HG03135 (cell line): ENCODE results near the gene ULK2.

Source experiments
- ATAC-seq: cut with Tn5 transposase; IDR thresholded peaks from one replicate; pipeline ENCODE4 v1.9.1; 2021; ENCODE audit warnings: mild to moderate bottlenecking, moderate library complexity; ENCODE audit not compliant: unreplicated experiment

Gene ULK2

DNA sequence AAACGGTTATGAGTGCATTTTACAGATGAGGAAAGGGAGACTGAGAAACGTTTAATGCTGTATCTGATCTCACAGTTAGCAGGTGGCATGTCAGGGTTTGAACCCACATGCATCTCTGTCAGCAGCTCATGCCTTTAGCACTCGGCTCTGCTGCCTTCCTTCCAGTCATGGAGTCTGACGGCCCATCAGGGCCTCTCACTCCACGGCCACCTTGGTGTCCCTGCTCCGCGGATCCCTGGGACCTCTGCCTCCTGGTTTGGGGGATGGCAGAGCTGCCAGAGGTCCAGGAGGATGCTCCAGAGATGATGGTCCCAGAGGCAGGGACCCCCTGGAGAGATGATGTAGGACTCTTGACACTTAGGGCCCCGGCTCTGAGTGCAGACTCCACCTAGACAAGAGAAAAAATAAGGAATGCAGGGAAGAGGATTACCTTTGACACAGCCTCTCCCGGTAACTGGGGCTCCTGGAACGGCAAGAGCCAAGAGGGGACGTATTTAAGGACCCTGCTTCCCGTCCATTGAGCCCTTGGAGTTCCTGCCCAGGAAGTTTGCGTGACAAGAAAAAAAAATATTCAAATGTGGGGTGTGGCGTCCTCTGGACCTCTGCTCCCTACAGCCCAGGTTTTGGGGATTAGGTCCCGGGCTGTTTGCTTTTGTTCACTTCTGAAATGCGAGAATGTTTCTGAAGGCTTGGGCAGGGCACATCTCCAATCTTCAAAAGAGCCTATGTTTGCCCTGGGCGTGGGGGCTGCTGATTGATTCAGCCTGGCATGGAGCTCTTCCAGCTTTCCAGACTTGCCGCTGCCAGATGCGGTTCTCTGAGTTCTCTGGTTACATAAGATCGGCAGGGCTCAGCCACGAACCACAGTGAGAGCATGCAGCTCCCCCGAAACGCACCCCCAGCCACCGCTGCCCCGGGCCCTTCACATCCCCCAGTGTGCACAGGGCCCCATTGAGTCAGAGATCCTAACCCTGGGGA is 119.6 kb downstream of the ULK2 start, which contains the start of gene ALDH3A1:
Gene ALDH3A1 (minus strand): TSS at position 470 of the 978 bp plus-strand sequence. CDS start 3,169 bp downstream, outside the sequence.
- no peak for ATAC-seq

DNA sequence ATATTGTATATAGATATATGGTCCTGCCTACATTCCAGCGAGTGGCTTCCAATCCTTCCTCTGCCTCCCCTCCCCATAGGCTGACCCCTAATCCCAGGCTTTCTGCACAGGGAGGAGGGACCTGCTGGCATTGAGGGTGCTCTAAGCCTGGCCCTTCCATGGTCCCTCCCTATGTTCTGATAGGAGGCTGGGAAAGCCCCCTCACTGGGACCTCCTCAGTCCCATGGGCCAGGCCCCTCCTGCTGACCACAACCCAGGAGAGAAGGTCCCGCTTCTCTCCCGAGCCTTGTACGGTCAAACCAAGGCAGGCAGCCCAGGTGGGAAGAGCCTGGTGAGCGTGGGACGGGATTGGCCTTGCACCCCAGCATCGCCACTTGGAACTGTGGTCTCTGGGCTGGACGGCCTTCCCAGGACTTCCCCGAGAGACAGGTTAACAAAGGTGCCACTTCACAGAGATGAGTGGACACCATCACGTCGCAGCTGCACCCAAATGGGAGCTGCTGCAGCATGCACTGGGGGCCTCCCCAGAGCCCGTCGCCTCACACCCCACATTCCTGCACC is 120.5 kb downstream of the ULK2 start:
- ATAC-seq: no peak

- ATAC-seq: no peak
These were observed 121.2 kb downstream of the ULK2 start for GRCh38 chr17:19746517-19746916.

- ATAC-seq: no peak
These were observed 122.6 kb downstream of the ULK2 start for GRCh38 chr17:19744922-19745757.

DNA sequence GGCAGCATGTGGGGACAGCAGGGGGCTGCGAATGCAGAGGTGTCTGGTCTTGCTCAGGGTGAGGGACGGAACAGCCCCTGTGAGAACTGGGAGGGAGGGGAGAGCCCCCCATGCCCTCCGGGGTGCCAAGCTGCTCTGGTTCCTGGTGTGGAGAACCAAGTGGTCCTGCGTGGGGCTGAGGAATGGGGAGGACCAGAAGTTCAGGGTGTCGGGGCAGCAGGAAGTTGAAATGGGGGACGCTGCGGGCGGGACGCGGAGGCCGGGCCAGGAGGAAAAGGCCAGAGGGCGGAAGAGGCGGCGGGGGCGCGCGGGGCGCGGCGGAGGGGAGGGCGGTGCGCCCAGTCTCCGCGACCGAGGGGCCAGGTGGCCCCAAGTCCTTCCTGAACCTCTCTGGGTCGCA is 123.2 kb downstream of the ULK2 start:
- ATAC-seq: no peak

GRCh38 chr17:19743101-19744100 is 124.3 kb downstream of the ULK2 start:
- ATAC-seq: no peak

DNA sequence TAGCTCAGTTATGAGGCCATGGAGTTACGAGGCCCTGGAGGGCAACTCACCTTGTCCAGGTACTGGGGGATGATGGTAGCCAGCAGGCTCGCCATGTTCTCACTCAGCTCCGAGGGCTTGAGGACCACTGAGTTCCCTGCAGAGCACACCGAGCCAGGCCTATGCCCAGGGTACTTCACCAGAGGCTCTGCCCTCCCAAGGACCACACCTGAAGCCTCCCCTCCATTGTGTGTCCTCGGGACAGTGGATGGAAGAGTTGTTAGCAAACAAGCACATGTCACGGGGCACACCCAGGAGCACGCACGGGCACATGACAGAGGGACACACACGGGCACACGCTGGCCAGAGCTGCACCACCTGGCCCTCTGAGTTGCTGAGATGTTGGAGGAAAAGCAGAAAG is 125.2 kb downstream of the ULK2 start:
- no peak for ATAC-seq

DNA sequence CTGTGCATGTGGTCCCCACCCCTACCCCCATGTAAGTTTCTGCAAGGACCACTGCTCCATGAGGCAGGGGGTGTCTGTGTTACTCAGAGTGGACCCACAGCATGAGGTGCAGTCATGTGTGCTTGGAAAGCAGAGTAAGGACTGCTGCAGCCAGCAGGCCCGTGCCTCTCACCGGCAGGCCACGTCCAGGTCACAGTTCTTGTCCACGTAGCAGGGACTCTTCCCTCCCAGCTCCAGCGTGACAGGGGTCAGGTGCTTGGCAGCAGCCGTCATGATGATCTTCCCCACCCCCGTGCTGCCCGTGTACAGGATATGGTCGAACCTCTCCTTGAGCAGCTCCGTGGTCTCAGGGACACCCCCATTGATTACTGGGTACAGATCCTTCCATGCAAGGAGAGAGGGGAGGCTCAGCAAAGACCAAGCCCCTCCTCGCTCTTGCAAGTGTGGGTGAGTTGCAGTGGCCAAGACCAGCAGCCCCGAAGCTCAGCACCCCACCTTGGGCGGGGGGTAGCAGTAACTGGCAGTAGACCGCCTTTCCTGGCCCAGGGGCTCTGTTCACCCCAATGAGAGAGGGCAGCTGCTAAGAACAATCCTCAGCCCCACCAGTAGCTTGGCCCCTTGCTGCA is 125.8 kb downstream of the ULK2 start:
- ATAC-seq: no peak

- no peak for ATAC-seq
These were observed 126.8 kb downstream of the ULK2 start for GRCh38 chr17:19740933-19741332.

- ATAC-seq: no peak
These were observed 128.2 kb downstream of the ULK2 start for GRCh38 chr17:19739241-19740201.

GRCh38 chr17:19738757-19739156 is 129.0 kb downstream of the ULK2 start:
- ATAC-seq: no peak

- ATAC-seq: no peak
These were observed 129.7 kb downstream of the ULK2 start for GRCh38 chr17:19738073-19738449.

DNA sequence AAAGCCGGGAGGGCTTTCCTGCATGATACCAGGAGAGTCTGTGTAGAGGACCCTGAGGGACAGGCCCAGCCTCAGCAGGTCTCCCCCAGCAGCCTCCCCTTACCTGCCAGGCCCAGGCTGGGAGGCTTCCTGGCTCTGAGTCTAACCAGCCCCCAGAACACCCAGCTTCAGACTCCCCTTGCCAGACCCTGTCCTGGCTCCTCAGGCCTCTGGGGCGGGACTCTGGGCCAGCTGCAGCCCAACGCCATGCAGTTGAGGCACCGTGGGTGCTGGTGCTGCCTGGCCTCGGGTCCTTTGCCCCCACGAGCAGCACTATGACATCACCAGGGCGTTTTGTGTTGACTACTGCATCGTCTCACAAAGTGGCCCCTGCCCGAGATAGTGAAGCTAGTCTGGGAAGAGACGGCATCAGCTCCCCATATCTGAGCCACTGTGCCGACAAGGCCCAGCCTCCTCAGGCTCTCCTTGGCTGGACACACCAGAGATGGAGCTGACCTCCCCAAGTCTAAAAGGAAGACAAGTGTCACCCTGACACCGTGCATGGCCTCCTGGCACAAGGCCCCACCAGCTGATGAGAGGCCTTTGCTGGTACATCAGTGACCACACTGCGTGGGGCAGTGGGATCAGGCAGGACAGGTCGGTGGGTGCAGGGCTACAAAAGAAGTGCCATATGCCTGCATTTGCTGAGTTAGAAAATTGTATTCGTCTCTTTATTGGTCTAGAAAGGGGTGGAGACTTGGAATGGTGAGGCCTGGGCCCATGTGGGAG is 130.2 kb downstream of the ULK2 start:
- no peak for ATAC-seq

DNA sequence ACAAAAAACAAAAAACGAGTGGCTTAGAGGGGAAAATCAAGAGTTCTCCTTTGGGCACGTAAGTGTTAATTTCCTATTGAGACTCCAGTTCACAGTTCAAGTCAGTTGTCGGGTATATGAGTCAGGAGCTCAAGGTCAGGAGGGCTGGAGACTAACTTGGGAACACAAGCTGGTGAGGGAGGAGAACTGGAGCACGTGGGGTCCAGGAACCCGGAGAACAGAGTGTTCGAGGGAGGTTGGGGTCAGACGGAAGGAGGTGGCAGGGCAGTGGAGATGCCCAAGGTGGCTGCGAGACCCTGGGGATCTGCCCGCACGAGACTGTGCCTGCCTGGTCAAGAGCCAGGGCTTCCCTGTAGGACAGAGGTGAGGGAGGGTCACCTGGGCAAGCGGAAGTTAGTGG is 131.7 kb downstream of the ULK2 start:
- ATAC-seq: no peak

GRCh38 chr17:19733953-19734526 is 133.7 kb downstream of the ULK2 start:
- no peak for ATAC-seq

- no peak for ATAC-seq
These were observed 136.1 kb downstream of the ULK2 start for GRCh38 chr17:19731626-19732025.

DNA sequence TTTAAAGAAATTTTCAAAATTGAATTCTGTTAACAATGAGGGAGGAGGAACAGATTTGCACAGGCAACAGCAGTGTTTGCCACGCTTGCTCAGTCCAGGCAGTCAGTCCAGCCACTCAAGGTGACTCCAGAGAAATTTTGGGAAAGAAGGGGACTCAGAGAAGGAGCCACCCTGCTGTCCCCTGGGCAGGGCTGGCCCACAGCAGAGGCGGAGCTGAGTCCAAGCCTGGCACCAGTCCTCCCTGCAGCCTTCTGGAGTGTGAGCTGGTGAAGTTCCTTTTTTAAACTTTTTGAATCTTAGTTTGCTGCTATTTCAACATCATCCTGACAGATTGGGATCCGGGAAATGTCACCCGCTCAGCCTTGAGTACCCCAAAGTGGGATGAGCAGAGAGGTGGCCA is 136.9 kb downstream of the ULK2 start:
- no peak for ATAC-seq
